Trophoblast cell (in vitro differentiated cells and primary cell): ENCODE results near the gene IFT57.

Experiments
- DNase-seq, 2 donors: peaks; one replicate each; pipeline ENCODE4 v3.0.0-alpha.2; 2016
- H2AFZ ChIP-seq: 2 replicates; pipeline ENCODE4 v1.6.1; 2013; ENCODE audit warnings: low read length, moderate library complexity, mild to moderate bottlenecking; ENCODE audit not compliant: insufficient read depth, poor library complexity
- H2AK5ac ChIP-seq: 2 replicates; pipeline ENCODE4 v1.6.1; 2013; ENCODE audit warnings: mild to moderate bottlenecking, low read length
- H2BK120ac ChIP-seq: 2 replicates; pipeline ENCODE4 v1.6.1; 2013; ENCODE audit warnings: low read length, mild to moderate bottlenecking, moderate library complexity; ENCODE audit not compliant: insufficient read depth, poor library complexity
- H2BK12ac ChIP-seq: 2 replicates; pipeline ENCODE4 v1.6.1; 2013; ENCODE audit warnings: mild to moderate bottlenecking, low read length, moderate library complexity
- H2BK5ac ChIP-seq: 2 replicates; pipeline ENCODE4 v1.6.1; 2013; ENCODE audit warnings: low read length, low read depth, moderate library complexity, mild to moderate bottlenecking; ENCODE audit not compliant: poor library complexity
- H3K14ac ChIP-seq: 2 replicates; pipeline ENCODE4 v1.6.1; 2013; ENCODE audit warnings: mild to moderate bottlenecking, low read length
- H3K18ac ChIP-seq: 2 replicates; pipeline ENCODE4 v1.6.1; 2013; ENCODE audit warnings: mild to moderate bottlenecking, low read length
- H3K23ac ChIP-seq: 2 replicates; pipeline ENCODE4 v1.6.1; 2013; ENCODE audit warnings: low read length
- H3K27ac ChIP-seq: 2 replicates; pipeline ENCODE4 v1.5.1; 2013; ENCODE audit warnings: low read depth, mild to moderate bottlenecking, inconsistent platforms, low read length, moderate library complexity
- H3K27me3 ChIP-seq: 2 replicates; pipeline ENCODE4 v1.6.1; 2013; ENCODE audit warnings: inconsistent platforms, mild to moderate bottlenecking, low read length, moderate library complexity; ENCODE audit not compliant: insufficient read depth
- H3K36me3 ChIP-seq, 2 experiments: 1 replicate in 1 of 2; 2 replicates in 1 of 2; pipeline ENCODE4 v1.6.1; 2013; ENCODE audit warnings: low read length in 2 of 2, mild to moderate bottlenecking in 2 of 2, moderate library complexity in 1 of 2; ENCODE audit not compliant: insufficient read depth in 2 of 2, control insufficient read depth in 1 of 2
- H3K4ac ChIP-seq: 2 replicates; pipeline ENCODE4 v1.6.1; 2013; ENCODE audit warnings: low read depth, mild to moderate bottlenecking, low read length, moderate library complexity
- H3K4me1 ChIP-seq, 2 experiments: 1 replicate in 1 of 2; 2 replicates in 1 of 2; pipeline ENCODE4 v1.6.1; 2013; ENCODE audit warnings: low read length in 2 of 2, mild to moderate bottlenecking in 2 of 2, moderate library complexity in 1 of 2; ENCODE audit not compliant: insufficient read depth in 2 of 2, control insufficient read depth in 1 of 2
- H3K4me2 ChIP-seq: 2 replicates; pipeline ENCODE4 v1.6.1; 2013; ENCODE audit warnings: inconsistent platforms, mild to moderate bottlenecking, low read length, moderate library complexity
- H3K4me3 ChIP-seq: 2 replicates; pipeline ENCODE4 v1.5.1; 2013; ENCODE audit warnings: mild to moderate bottlenecking, low read depth, low read length, inconsistent platforms
- H3K79me1 ChIP-seq: one replicate; pipeline ENCODE4 v1.6.1; 2013; ENCODE audit warnings: low read length
- H3K79me2 ChIP-seq: 2 replicates; pipeline ENCODE4 v1.6.1; 2013; ENCODE audit warnings: low read length, mild to moderate bottlenecking; ENCODE audit not compliant: control insufficient read depth, insufficient read depth, poor library complexity
- H3K9ac ChIP-seq: 2 replicates; pipeline ENCODE4 v1.6.1; 2013; ENCODE audit warnings: mild to moderate bottlenecking, low read length
- H3K9me3 ChIP-seq: 2 replicates; pipeline ENCODE4 v1.6.1; 2013; ENCODE audit warnings: low read depth, mild to moderate bottlenecking, control low read depth, inconsistent platforms, low read length; ENCODE audit not compliant: insufficient read depth
- H4K12ac ChIP-seq: 2 replicates; pipeline ENCODE4 v1.6.1; 2013; ENCODE audit warnings: low read depth, mild to moderate bottlenecking, low read length, moderate library complexity
- H4K8ac ChIP-seq: 2 replicates; pipeline ENCODE4 v1.6.1; 2013; ENCODE audit warnings: low read depth, mild to moderate bottlenecking, low read length, moderate library complexity
- H4K91ac ChIP-seq: one replicate; pipeline ENCODE4 v1.6.1; 2013; ENCODE audit warnings: low read depth, mild to moderate bottlenecking, low read length, moderate library complexity
- WGBS: extraction: QIAGEN DNeasy Blood & Tissue Kit; methylation state at CpG from one replicate; pipeline ENCODE4 v1.1.7; 2013; ENCODE audit warnings: missing lambda C conversion rate; ENCODE audit not compliant: insufficient read length, insufficient coverage; ENCODE audit errors: extremely low coverage; 5-methylcytosine and 5-hydroxymethylcytosine counted together

IFT57 gene

DNA sequence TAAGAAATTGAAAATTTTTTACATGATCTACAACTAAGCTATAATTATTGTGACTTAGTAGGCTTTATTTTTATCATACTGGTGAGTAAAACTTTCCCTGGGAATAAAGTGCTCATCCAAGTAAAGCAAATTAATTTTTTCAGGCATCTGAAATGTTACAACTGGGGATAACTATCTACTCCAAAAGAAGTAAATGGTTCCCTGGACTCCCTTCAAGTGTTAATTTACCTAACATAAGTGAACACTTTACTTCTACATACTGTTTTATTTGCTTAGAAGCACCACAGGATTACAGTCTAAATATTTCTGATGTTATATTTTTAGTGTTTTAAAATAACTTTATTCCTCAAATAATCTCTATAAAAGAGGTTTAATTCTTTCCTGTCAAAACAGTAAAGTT is 57.8 kb downstream of the IFT57 start:
- Histone ChIP-seq H3K9ac (no peak overlapping the region), H3K4ac (no peak overlapping the region), H3K9me3 (no peaks in the 10 kb centered on the region), H2BK5ac (no peak overlapping the region), H3K4me1 (no peaks in the 10 kb centered on the region), H2AFZ (no peak overlapping the region), H3K14ac (no peak overlapping the region), H3K23ac (no peak overlapping the region), H2BK120ac (no peak overlapping the region), H3K79me2 (no peaks in the 10 kb centered on the region), H3K27ac (no peak overlapping the region), H2AK5ac (no peak overlapping the region), H4K12ac (no peak overlapping the region), H2BK12ac (no peak overlapping the region), H3K4me3 (no peak overlapping the region), H3K36me3 (no peaks in the 10 kb centered on the region), H3K79me1 (no peaks in the 10 kb centered on the region), H3K4me2 (no peak overlapping the region), H4K91ac (no peak overlapping the region), H3K27me3 (no peaks in the 10 kb centered on the region), H3K18ac (no peak overlapping the region), H4K8ac (no peak overlapping the region)
- no peak for DNase-seq

DNA sequence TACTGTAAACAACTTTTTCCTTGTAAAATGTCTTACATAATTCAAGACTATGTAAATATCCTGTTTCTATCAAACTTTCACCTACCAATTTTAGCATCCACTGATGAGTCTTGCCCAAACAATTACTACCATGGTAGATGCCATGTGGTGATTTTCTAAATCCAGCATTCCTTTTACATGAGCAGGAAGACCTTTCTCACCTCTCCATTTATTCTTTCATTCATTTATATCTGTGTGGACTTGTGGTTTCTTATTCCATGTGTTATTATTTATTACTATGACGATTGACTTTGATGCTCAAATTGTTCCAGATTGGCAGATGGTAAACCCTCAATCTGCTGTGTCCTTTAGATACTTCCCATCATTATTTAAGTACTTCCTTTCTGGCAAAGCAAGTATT is 62.4 kb downstream of the IFT57 start:
- Histone ChIP-seq H3K23ac (no peak overlapping the region), H2AFZ (no peak overlapping the region), H4K12ac (no peak overlapping the region), H3K79me1 (no peaks in the 10 kb centered on the region), H3K27me3 (no peaks in the 10 kb centered on the region), H3K4me3 (no peak overlapping the region), H3K36me3 (peaks cover 0 to 2% of the 10 kb centered on the region in 2 experiments), H3K27ac (no peak overlapping the region), H3K14ac (no peak overlapping the region), H2BK5ac (no peak overlapping the region), H3K4me1 (no peaks in the 10 kb centered on the region), H3K18ac (no peak overlapping the region), H3K9me3 (no peaks in the 10 kb centered on the region), H3K4ac (no peak overlapping the region), H2BK12ac (no peak overlapping the region), H4K8ac (no peak overlapping the region), H2AK5ac (no peak overlapping the region), H2BK120ac (no peak overlapping the region), H4K91ac (no peak overlapping the region), H3K9ac (no peak overlapping the region), H3K4me2 (no peak overlapping the region), H3K79me2 (no peaks in the 10 kb centered on the region)
- no CpG with 5 or more reads among the region's 1 CpG for WGBS
- DNase-seq = peak in 1 of 2 donors; percentile 14

DNA sequence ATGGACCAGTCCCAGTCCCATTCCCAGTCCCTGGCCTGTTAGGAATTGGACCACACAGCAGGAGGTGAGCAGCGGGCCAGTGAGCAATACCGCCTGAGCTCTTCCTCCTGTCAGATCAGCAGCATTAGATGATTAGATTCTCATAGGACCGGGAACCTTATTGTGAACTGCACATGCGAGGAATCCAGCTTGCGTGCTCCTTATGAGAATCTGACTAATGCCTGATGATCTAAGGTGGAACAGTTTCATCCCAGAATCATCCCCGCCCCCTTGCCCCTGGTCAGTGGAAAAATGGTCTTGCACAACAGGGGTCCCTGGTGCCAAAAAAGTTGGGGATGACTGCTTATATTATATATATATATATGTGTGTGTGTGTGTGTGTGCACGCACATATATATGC is 63.1 kb downstream of the IFT57 start:
- Histone ChIP-seq H3K4ac (no peak overlapping the region), H3K27ac (no peak overlapping the region), H3K4me2 (no peak overlapping the region), H3K14ac (no peak overlapping the region), H2AFZ (no peak overlapping the region), H2BK120ac (no peak overlapping the region), H2AK5ac (no peak overlapping the region), H3K36me3 (peaks cover 0 to 2% of the 10 kb centered on the region in 2 experiments), H3K27me3 (no peaks in the 10 kb centered on the region), H3K23ac (no peak overlapping the region), H3K18ac (no peak overlapping the region), H4K91ac (no peak overlapping the region), H3K4me3 (no peak overlapping the region), H3K79me1 (no peaks in the 10 kb centered on the region), H2BK5ac (no peak overlapping the region), H3K4me1 (no peaks in the 10 kb centered on the region), H4K12ac (no peak overlapping the region), H3K9ac (no peak overlapping the region), H2BK12ac (peak overlapping the region; percentile 31), H4K8ac (no peak overlapping the region), H3K9me3 (no peaks in the 10 kb centered on the region), H3K79me2 (no peaks in the 10 kb centered on the region)
- WGBS = no CpG with 5 or more reads among the region's 7 CpGs
- DNase-seq = no peak

DNA sequence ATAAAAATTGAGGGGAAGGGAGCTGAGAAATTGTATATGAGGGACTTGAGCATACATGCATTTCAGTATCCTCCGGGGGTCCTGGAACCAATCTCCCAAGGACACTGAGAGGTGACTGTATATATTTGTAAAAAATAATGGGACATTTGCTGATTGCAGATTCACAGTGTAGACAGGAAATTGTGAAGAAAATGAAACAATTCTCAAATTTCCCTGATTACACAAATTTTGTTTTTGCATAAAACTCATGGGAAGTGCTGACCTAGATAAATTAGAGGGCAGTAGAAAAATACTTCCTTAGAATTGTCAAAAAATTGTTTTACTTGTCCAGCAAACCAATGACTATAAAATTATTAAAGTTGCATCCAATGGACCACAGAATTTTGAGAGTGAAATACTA is 64.0 kb downstream of the IFT57 start:
- Histone ChIP-seq H3K79me2 (no peaks in the 10 kb centered on the region), H3K36me3 (peaks cover 0 to 2% of the 10 kb centered on the region in 2 experiments), H3K4me3 (no peak overlapping the region), H4K12ac (no peak overlapping the region), H3K23ac (no peak overlapping the region), H3K27ac (no peak overlapping the region), H3K4me2 (no peak overlapping the region), H3K18ac (no peak overlapping the region), H4K91ac (no peak overlapping the region), H2BK5ac (no peak overlapping the region), H3K27me3 (no peaks in the 10 kb centered on the region), H2BK12ac (no peak overlapping the region), H3K14ac (no peak overlapping the region), H4K8ac (no peak overlapping the region), H2AK5ac (no peak overlapping the region), H3K79me1 (no peaks in the 10 kb centered on the region), H3K9ac (no peak overlapping the region), H2AFZ (no peak overlapping the region), H3K4me1 (peaks cover 2 to 4% of the 10 kb centered on the region in 2 experiments), H3K4ac (no peak overlapping the region), H3K9me3 (no peaks in the 10 kb centered on the region), H2BK120ac (no peak overlapping the region)
- WGBS = no CpG with 5 or more reads among the region's 1 CpG
- no peak for DNase-seq
